ENCODE measurements around the gene TRIM4.
A peak's percentile ranks its signal among the peaks of the same experiment; 100 is the strongest.
"Not testable (repeated sequence)": the region's sequence is repeated elsewhere in the genome, so short reads cannot be mapped to it uniquely, and the experiment has no call there.

The TRIM4 gene, protein sequence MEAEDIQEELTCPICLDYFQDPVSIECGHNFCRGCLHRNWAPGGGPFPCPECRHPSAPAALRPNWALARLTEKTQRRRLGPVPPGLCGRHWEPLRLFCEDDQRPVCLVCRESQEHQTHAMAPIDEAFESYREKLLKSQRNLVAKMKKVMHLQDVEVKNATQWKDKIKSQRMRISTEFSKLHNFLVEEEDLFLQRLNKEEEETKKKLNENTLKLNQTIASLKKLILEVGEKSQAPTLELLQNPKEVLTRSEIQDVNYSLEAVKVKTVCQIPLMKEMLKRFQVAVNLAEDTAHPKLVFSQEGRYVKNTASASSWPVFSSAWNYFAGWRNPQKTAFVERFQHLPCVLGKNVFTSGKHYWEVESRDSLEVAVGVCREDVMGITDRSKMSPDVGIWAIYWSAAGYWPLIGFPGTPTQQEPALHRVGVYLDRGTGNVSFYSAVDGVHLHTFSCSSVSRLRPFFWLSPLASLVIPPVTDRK

DNA sequence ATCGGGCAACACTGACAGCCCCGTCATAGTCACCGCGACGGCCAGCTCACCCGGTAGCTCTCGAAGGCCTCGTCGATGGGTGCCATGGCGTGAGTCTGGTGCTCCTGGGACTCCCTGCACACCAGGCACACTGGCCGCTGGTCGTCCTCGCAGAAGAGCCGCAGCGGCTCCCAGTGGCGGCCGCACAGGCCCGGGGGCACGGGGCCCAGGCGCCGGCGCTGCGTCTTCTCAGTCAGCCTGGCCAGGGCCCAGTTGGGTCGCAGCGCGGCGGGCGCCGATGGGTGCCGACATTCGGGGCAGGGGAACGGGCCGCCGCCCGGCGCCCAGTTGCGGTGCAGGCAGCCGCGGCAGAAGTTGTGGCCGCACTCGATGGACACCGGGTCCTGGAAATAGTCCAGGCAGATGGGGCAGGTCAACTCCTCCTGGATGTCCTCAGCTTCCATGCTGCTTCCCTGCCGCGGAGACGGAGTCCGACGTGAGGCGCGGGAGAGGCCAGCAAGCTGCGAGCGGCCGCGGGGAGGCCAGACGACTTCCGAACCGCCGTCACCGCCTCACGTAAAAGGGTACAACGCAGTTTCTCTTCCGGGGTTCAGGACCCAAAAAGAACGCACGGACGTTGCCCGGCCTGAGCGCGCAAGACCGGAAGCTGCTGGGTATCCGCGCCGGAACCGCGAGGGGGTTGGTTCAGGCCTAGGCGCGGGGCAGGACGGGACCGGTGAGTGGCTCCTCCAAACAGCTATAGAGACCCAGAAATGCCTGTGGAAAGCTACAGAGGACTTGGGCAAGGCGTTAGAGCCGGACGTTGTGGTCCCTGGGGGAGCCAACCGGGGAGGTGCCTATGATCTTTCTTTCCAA, at the start of gene TRIM4:
TRIM4 (minus strand) TSS at position 572 of the 855 bp plus-strand sequence; CDS start at position 443, 129 bp downstream.
- TF ChIP-seq, protein P1, sequence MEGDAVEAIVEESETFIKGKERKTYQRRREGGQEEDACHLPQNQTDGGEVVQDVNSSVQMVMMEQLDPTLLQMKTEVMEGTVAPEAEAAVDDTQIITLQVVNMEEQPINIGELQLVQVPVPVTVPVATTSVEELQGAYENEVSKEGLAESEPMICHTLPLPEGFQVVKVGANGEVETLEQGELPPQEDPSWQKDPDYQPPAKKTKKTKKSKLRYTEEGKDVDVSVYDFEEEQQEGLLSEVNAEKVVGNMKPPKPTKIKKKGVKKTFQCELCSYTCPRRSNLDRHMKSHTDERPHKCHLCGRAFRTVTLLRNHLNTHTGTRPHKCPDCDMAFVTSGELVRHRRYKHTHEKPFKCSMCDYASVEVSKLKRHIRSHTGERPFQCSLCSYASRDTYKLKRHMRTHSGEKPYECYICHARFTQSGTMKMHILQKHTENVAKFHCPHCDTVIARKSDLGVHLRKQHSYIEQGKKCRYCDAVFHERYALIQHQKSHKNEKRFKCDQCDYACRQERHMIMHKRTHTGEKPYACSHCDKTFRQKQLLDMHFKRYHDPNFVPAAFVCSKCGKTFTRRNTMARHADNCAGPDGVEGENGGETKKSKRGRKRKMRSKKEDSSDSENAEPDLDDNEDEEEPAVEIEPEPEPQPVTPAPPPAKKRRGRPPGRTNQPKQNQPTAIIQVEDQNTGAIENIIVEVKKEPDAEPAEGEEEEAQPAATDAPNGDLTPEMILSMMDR (IDR thresholded peaks at IDR 0.05; ENCODE audit: extremely low read depth, missing control alignments) = no peak
- DNase-seq (ENCODE audit: low spot score) = peak; percentile 97

DNA sequence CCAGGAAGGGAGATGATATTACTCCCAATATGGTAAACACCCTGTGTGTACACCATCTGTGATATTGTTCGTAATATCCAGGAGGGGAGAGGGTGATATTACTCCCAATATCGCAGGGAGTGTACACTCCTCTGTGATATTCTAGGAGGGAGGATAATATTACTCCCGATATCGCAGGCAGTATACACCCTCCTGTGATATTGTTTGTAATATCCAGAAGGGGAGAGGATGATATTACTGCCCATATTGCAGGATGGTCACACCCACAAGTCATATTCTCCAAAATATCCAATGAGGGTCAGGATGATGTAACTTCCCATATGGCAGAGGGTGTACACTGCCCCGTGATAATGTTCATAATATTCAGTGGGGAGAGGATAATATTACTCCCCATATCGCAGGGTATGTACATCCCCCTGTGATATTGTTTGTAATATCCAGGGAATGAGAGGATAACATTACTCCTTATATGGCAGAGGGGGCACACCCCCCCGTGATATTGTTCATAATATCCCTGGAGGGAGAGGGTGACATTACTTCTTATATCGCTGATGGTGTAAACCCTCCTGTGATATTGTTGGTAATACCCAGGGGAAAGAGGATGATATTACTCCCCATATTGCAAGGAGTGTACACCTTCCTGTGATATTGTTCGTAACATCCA, 39.4 kb upstream of the TRIM4 start:
- no peak for DNase-seq (ENCODE audit: low spot score)
- TF ChIP-seq, protein P1 (IDR thresholded peaks at IDR 0.05; ENCODE audit: extremely low read depth, missing control alignments) = no peak

DNA sequence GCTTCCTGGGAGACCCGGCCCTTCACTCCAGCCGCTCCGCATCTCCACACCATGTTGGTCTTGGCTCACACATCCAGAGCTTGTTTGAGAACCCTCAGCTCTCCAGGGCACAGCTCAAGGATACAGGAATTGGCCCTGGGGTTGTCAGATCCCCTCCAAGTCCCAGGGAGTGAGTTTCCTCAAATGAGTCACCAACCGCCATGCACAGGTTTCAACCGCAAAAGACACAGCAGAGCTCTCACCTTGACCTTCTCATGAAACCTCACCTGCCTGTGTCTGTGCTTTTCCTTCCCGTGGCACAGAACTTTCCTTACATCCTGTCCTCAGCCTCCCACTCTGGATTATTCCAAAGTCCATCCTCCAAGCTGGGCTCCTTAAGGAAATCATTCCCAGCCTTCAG, 35.9 kb upstream of the TRIM4 start:
- TF ChIP-seq, protein P1 (IDR thresholded peaks at IDR 0.05; ENCODE audit: extremely low read depth, missing control alignments) = no peak
- no peak for DNase-seq (ENCODE audit: low spot score)

DNA sequence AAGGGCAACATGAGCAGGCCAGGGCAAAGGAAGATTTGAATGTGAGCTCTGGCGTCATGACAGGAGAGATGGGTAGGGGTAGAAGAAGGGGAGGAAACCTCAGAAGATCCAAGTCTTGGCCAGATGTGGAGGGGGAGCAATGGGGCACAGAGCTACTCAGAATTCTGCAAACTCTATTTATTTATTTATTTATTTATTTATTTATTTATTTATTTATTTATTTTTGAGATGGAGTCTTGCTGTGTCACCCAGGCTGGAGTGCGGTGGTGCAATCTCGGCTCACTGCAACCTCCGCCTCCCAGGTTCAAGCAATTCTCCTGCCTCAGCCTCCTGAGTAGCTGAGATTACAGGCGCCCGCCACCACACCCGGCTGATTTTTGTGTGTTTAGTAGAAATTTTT, 35.3 kb upstream of the TRIM4 start:
- not testable (repeated sequence) for DNase-seq (ENCODE audit: low spot score)

DNA sequence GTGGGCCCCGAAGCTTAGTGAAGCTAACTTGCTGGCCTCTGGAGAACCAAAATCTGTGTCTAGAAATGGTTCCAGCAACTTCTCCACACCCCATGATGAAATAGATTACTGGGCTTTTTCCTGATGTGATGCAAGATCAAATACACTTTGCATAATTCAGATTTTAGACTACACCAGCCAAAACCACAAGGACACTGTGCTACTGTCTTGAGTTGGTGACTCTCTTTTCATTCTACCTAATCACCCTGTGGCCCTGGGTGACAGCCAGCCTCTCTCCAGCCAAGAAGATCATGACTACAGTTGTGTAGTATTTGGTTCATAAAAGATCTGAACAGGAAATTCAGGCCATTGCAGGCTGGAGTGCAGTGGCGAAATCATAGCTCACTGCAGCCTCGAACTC, 34.3 kb upstream of the TRIM4 start:
- no peak for DNase-seq (ENCODE audit: low spot score)
- TF ChIP-seq, protein P1 (IDR thresholded peaks at IDR 0.05; ENCODE audit: extremely low read depth, missing control alignments) = no peak

DNA sequence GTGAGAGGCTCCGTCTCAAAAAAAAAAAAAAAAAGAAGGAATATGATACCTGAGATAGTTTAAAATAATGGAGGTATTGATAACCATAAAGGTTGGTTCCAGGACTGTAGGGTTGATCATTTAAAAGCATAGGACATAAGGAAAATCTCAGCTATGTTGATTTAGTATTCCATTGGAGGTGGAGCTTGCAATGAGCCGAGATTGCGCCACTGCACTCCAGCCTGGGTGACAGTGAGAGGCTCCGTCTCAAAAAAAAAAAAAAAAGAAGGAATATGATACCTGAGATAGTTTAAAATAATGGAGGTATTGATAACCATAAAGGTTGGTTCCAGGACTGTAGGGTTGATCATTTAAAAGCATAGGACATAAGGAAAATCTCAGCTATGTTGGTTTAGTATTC, 33.3 kb upstream of the TRIM4 start:
- DNase-seq (ENCODE audit: low spot score) = not testable (repeated sequence)

DNA sequence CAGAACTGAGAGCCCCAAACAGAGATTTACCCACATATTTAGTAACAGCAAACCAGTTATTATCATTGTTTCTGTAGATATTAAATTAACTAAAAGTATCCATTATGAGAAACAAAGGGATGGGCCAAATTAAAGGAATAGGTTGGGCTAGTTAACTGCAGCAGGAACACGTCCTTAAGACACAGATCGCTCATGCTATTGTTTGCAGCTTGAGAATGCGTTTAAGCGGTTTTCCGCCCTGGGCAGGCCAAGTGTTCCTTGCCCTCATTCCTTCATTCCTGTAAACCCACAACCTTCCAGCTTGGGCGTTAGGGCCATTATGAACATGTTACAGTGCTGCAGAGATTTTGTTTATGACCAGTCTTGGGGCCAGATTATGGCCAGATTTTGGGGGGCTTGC, 31.5 kb upstream of the TRIM4 start:
- DNase-seq (ENCODE audit: low spot score) = not testable (repeated sequence)

DNA sequence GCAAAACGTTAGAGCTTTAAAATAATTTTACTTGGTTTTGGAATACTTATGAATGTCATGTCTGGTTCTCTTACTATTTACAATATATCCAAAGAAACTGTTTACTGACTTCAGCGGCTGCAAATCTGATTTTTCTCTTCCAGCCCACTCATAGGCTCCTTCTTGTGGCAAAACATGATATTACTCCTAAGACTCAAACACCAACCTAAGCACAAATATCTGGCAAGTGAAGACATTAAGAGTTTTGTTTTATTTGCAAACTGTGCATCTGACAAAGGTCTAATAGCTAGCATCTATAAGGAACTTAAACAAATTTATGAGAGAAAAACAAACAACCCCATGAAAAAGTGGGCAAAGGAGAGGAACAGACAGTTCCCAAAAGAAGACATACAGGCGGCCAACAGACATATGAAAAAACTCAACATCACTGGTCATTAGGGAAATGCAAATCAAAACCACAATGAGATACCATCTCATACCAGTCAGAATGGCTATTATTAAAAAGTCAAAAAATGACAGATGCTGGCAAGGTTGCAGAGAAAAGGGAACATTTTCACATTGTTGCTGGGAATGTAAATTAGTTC, 30.4 kb upstream of the TRIM4 start:
- no peak for DNase-seq (ENCODE audit: low spot score)

More for the DNA sequence above, 30.4 kb upstream of the TRIM4 start:
- TF ChIP-seq, protein P1 (IDR thresholded peaks at IDR 0.05; ENCODE audit: extremely low read depth, missing control alignments) = peak; percentile 30

Measured in GM20000 (cell line).